DND-41 (cell line): ENCODE data around the gene ZNF222.

Experiments
- EZH2 ChIP-seq: IDR thresholded peaks from 3 replicates; pipeline ENCODE4 v1.6.1; 2012; ENCODE audit warnings: borderline replicate concordance, low read depth, mild to moderate bottlenecking, moderate library complexity, low read length, inconsistent platforms; ENCODE audit not compliant: severe bottlenecking
- TF ChIP-seq, protein P1 (sequence below): IDR thresholded peaks from 2 replicates; pipeline ENCODE4 v1.5.1; 2012; ENCODE audit warnings: borderline replicate concordance, low read length, moderate library complexity, mild to moderate bottlenecking; ENCODE audit not compliant: poor library complexity, severe bottlenecking; ENCODE audit errors: extremely low read depth

DNA sequence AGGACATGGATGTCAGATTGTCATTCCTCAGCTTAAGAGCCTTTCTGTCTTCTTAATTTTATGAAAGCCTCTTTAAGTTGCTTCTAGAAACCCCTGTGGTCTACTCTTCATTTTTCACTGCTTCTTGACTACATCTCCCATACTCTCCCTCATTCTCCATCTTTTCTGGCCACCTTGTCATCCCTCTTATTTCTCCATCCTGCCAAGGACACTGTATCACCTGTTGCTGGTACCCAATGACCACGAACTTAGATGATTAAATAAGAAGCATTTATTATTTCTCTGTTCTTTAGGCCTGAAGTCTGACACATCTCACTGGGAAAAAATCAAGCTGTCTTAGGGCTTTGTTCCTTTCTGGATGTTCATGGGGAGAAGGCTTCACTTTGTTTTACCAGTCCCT is 35.9 kb downstream of the ZNF222 start:
- TF ChIP-seq, protein P1, sequence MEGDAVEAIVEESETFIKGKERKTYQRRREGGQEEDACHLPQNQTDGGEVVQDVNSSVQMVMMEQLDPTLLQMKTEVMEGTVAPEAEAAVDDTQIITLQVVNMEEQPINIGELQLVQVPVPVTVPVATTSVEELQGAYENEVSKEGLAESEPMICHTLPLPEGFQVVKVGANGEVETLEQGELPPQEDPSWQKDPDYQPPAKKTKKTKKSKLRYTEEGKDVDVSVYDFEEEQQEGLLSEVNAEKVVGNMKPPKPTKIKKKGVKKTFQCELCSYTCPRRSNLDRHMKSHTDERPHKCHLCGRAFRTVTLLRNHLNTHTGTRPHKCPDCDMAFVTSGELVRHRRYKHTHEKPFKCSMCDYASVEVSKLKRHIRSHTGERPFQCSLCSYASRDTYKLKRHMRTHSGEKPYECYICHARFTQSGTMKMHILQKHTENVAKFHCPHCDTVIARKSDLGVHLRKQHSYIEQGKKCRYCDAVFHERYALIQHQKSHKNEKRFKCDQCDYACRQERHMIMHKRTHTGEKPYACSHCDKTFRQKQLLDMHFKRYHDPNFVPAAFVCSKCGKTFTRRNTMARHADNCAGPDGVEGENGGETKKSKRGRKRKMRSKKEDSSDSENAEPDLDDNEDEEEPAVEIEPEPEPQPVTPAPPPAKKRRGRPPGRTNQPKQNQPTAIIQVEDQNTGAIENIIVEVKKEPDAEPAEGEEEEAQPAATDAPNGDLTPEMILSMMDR = no peak
- TF ChIP-seq EZH2 = no peak
